ENCODE measurements around the gene ZBTB20. TPM values are rescaled to one million over a fixed set of nuclear protein-coding genes. Genes with fewer than 3 reads are reported as not detected.

ZBTB20 gene
- total RNA-seq, 1 donor from 2014 or later = 23.5 TPM

DNA sequence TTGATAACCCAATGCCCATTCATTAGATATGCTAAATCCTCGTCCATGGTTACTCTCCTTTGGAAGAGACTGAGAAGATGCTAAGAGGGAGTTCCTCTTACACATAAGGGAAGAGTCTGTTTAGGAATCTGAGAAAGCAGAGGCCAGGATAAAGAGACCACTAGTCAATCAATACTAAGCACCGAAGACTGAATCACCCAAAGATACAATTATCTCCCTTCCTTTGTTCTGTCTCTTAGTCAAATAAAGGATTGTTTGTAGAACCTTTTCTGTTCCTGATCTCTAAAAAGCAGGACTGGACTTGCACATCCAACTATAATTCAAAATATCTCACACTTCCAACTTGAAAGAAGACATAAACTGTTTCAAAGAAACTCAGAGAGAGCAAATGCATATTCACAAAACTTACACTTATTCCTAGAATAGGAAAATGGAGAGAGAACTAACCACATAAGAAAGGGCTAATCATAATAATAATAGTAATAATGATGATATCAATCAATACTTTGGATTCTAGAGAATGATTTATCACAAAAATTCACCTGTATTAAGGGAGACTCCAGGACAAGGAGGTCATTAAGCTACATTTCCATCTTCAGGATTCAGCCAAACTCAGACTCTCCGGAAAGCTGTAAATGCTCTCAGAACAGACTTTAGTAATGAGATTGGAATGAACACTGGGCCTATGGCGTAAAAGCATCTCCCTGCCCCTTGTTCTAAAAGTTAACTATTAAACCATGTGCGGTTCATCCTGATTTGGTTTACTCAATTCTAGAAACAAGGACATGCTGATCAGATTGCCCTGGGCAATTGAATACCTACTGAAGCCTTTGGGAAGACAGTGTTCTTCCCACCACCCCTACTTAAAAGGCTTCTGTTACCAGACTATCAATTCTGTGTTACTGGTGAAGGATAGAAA is 401.5 kb downstream of the ZBTB20 start:
- Histone ChIP-seq H3K9me3 (ENCODE audit: control insufficient read depth in 3 of 3, low read length in 3 of 3) (no peaks in the 10 kb centered on the region), H3K4me3 (ENCODE audit: low read length in 3 of 3) (peak overlapping the region in 1 of 3 donors; percentile 19), H3K36me3 (ENCODE audit: control insufficient read depth in 3 of 3, insufficient read depth in 3 of 3, low read length in 3 of 3) (no peaks in the 10 kb centered on the region), H3K4me1 (ENCODE audit: control insufficient read depth in 3 of 3, insufficient read depth in 3 of 3, low read length in 3 of 3) (peaks cover 0 to 4% (median 0%) of the 10 kb centered on the region in 3 donors), H3K27me3 (ENCODE audit: control insufficient read depth in 3 of 3, insufficient read depth in 3 of 3, low read length in 3 of 3) (no peaks in the 10 kb centered on the region), H3K9ac (ENCODE audit: low read depth in 1 of 3, low read length in 3 of 3) (no peak overlapping the region), H3K27ac (ENCODE audit: low read depth, low read length) (peak overlapping the region; percentile 32)

GRCh38 chr3:114743746-114744485 is 403.2 kb downstream of the ZBTB20 start:
- Histone ChIP-seq H3K9me3 (ENCODE audit: control insufficient read depth in 3 of 3, low read length in 3 of 3) (no peaks in the 10 kb centered on the region), H3K27me3 (ENCODE audit: control insufficient read depth in 3 of 3, insufficient read depth in 3 of 3, low read length in 3 of 3) (no peaks in the 10 kb centered on the region), H3K9ac (ENCODE audit: low read depth in 1 of 3, low read length in 3 of 3) (no peak overlapping the region), H3K4me3 (ENCODE audit: low read length in 3 of 3) (no peak overlapping the region), H3K27ac (ENCODE audit: low read depth, low read length) (no peak overlapping the region), H3K4me1 (ENCODE audit: control insufficient read depth in 3 of 3, insufficient read depth in 3 of 3, low read length in 3 of 3) (peaks cover 0 to 4% (median 0%) of the 10 kb centered on the region in 3 donors), H3K36me3 (ENCODE audit: control insufficient read depth in 3 of 3, insufficient read depth in 3 of 3, low read length in 3 of 3) (peaks cover 0 to 2% (median 0%) of the 10 kb centered on the region in 3 donors)

DNA sequence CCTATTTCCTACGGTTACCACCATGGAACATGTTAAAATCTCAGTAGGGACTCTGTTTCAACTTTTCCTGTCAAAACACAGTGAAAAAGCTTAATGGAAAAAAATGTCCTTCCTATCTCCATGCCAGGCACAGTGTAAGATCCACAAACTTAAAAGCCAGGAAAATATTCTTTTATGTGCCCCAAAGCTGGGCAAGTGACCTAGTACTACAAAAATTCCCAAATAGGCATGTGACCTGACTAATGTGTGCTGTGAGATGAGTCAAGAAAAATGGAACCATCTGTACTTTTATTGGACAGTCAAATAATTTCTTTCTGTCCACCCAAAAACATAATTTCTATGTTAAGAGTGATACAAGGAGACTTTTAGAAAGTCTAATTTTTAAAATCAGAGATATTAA is 406.0 kb downstream of the ZBTB20 start:
- Histone ChIP-seq H3K36me3 (ENCODE audit: control insufficient read depth in 3 of 3, insufficient read depth in 3 of 3, low read length in 3 of 3) (peaks cover 0 to 2% (median 0%) of the 10 kb centered on the region in 3 donors), H3K4me3 (ENCODE audit: low read length in 3 of 3) (no peak overlapping the region), H3K9me3 (ENCODE audit: control insufficient read depth in 3 of 3, low read length in 3 of 3) (no peaks in the 10 kb centered on the region), H3K4me1 (ENCODE audit: control insufficient read depth in 3 of 3, insufficient read depth in 3 of 3, low read length in 3 of 3) (peaks cover 0 to 3% (median 0%) of the 10 kb centered on the region in 3 donors), H3K27me3 (ENCODE audit: control insufficient read depth in 3 of 3, insufficient read depth in 3 of 3, low read length in 3 of 3) (no peaks in the 10 kb centered on the region), H3K9ac (ENCODE audit: low read depth in 1 of 3, low read length in 3 of 3) (no peak overlapping the region), H3K27ac (ENCODE audit: low read depth, low read length) (no peak overlapping the region)

DNA sequence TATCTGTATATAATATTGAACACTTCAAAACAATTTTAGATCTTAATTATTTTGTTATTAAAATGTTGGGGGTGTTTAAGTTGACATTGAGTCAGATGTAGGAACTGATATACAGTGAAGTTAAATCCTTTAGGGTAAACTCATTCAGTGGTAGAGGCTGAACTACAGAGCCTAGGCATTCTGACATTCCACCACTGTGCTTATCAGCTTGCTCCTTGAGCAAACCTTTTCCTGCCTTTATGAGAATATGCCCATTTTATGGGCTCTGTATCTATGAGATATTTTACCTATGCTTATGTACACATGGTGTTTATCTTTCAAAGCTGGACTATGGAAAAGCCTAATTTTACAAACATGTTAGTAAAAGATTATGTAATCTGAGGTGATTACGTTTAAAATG is 407.5 kb downstream of the ZBTB20 start:
- H3K27ac ChIP-seq (ENCODE audit: low read depth, low read length) = no peak overlapping the region
- H3K27me3 ChIP-seq (ENCODE audit: control insufficient read depth in 3 of 3, insufficient read depth in 3 of 3, low read length in 3 of 3) = no peaks in the 10 kb centered on the region
- no peak overlapping the region for H3K4me3 ChIP-seq (ENCODE audit: low read length in 3 of 3)
- no peaks in the 10 kb centered on the region for H3K9me3 ChIP-seq (ENCODE audit: control insufficient read depth in 3 of 3, low read length in 3 of 3)
- H3K36me3 ChIP-seq (ENCODE audit: control insufficient read depth in 3 of 3, insufficient read depth in 3 of 3, low read length in 3 of 3) = peaks cover 0 to 2% (median 0%) of the 10 kb centered on the region in 3 donors
- H3K9ac ChIP-seq (ENCODE audit: low read depth in 1 of 3, low read length in 3 of 3) = no peak overlapping the region
- no peaks in the 10 kb centered on the region for H3K4me1 ChIP-seq (ENCODE audit: control insufficient read depth in 3 of 3, insufficient read depth in 3 of 3, low read length in 3 of 3)

GRCh38 chr3:114732353-114732752 is 414.7 kb downstream of the ZBTB20 start:
- Histone ChIP-seq H3K4me3 (ENCODE audit: low read length in 3 of 3) (no peak overlapping the region), H3K27ac (ENCODE audit: low read depth, low read length) (no peak overlapping the region), H3K27me3 (ENCODE audit: control insufficient read depth in 3 of 3, insufficient read depth in 3 of 3, low read length in 3 of 3) (no peaks in the 10 kb centered on the region), H3K4me1 (ENCODE audit: control insufficient read depth in 3 of 3, insufficient read depth in 3 of 3, low read length in 3 of 3) (peaks cover 0 to 10% (median 0%) of the 10 kb centered on the region in 3 donors), H3K36me3 (ENCODE audit: control insufficient read depth in 3 of 3, insufficient read depth in 3 of 3, low read length in 3 of 3) (no peaks in the 10 kb centered on the region), H3K9ac (ENCODE audit: low read depth in 1 of 3, low read length in 3 of 3) (no peak overlapping the region), H3K9me3 (ENCODE audit: control insufficient read depth in 3 of 3, low read length in 3 of 3) (no peaks in the 10 kb centered on the region)

- H3K9me3 ChIP-seq (ENCODE audit: control insufficient read depth in 3 of 3, low read length in 3 of 3) = no peaks in the 10 kb centered on the region
- no peak overlapping the region for H3K27ac ChIP-seq (ENCODE audit: low read depth, low read length)
- no peaks in the 10 kb centered on the region for H3K36me3 ChIP-seq (ENCODE audit: control insufficient read depth in 3 of 3, insufficient read depth in 3 of 3, low read length in 3 of 3)
- peaks cover 0 to 10% (median 0%) of the 10 kb centered on the region in 3 donors for H3K4me1 ChIP-seq (ENCODE audit: control insufficient read depth in 3 of 3, insufficient read depth in 3 of 3, low read length in 3 of 3)
- H3K4me3 ChIP-seq (ENCODE audit: low read length in 3 of 3) = no peak overlapping the region
- H3K27me3 ChIP-seq (ENCODE audit: control insufficient read depth in 3 of 3, insufficient read depth in 3 of 3, low read length in 3 of 3) = no peaks in the 10 kb centered on the region
- no peak overlapping the region for H3K9ac ChIP-seq (ENCODE audit: low read depth in 1 of 3, low read length in 3 of 3)
These were observed 416.7 kb downstream of the ZBTB20 start for GRCh38 chr3:114730397-114730796.

- Histone ChIP-seq H3K27me3 (ENCODE audit: control insufficient read depth in 3 of 3, insufficient read depth in 3 of 3, low read length in 3 of 3) (no peaks in the 10 kb centered on the region), H3K9ac (ENCODE audit: low read depth in 1 of 3, low read length in 3 of 3) (no peak overlapping the region), H3K4me3 (ENCODE audit: low read length in 3 of 3) (no peak overlapping the region), H3K9me3 (ENCODE audit: control insufficient read depth in 3 of 3, low read length in 3 of 3) (no peaks in the 10 kb centered on the region), H3K27ac (ENCODE audit: low read depth, low read length) (no peak overlapping the region), H3K4me1 (ENCODE audit: control insufficient read depth in 3 of 3, insufficient read depth in 3 of 3, low read length in 3 of 3) (peaks cover 0 to 10% (median 0%) of the 10 kb centered on the region in 3 donors), H3K36me3 (ENCODE audit: control insufficient read depth in 3 of 3, insufficient read depth in 3 of 3, low read length in 3 of 3) (no peaks in the 10 kb centered on the region)
These were observed 419.7 kb downstream of the ZBTB20 start for GRCh38 chr3:114727373-114727772.

DNA sequence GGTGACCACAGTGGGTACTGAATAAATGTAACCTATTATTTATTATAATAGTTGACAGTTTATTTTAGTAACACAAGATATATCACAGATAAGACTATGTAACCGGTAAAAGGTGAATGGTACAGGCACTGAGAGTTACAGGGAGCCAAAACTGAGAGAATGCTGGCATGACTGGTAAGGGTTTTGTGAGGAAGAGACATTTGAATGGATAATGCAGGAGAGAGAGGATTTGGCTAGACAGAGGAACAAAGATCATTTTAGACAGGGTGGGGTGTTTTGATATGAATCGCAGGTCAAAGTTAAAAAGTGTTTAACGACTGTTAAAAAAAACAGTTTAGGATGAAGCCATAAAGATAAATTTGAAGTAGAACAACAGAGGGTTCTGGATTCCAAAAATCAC is 421.1 kb downstream of the ZBTB20 start:
- H3K27me3 ChIP-seq (ENCODE audit: control insufficient read depth in 3 of 3, insufficient read depth in 3 of 3, low read length in 3 of 3) = no peaks in the 10 kb centered on the region
- H3K9me3 ChIP-seq (ENCODE audit: control insufficient read depth in 3 of 3, low read length in 3 of 3) = no peaks in the 10 kb centered on the region
- no peak overlapping the region for H3K4me3 ChIP-seq (ENCODE audit: low read length in 3 of 3)

DNA sequence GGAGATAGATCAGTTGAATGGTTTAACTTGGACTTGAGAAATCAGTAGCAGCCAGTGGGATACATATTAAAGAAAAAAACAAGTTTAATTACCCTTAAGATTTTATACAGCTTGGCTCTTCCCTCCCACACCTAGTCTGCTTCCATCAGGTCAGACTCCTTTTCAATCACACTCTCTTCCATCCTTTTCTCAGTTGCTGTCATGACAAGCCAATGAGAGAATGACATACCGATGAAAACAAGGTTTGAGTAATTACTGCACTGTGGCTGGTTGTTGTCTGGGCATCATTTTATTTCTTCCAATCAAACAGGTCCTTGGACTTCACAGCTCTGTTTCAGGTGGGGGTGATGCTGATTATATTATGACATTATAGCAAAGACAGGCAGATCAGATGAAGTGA is 424.6 kb downstream of the ZBTB20 start:
- no peak overlapping the region for H3K9ac ChIP-seq (ENCODE audit: low read depth in 1 of 3, low read length in 3 of 3)
- H3K27me3 ChIP-seq (ENCODE audit: control insufficient read depth in 3 of 3, insufficient read depth in 3 of 3, low read length in 3 of 3) = no peaks in the 10 kb centered on the region
- no peak overlapping the region for H3K27ac ChIP-seq (ENCODE audit: low read depth, low read length)
- H3K4me3 ChIP-seq (ENCODE audit: low read length in 3 of 3) = no peak overlapping the region
- H3K36me3 ChIP-seq (ENCODE audit: control insufficient read depth in 3 of 3, insufficient read depth in 3 of 3, low read length in 3 of 3) = no peaks in the 10 kb centered on the region
- H3K9me3 ChIP-seq (ENCODE audit: control insufficient read depth in 3 of 3, low read length in 3 of 3) = no peaks in the 10 kb centered on the region
- peaks cover 2 to 4% (median 3%) of the 10 kb centered on the region in 3 donors for H3K4me1 ChIP-seq (ENCODE audit: control insufficient read depth in 3 of 3, insufficient read depth in 3 of 3, low read length in 3 of 3)

More for the DNA sequence above, 421.1 kb downstream of the ZBTB20 start:
- no peaks in the 10 kb centered on the region for H3K36me3 ChIP-seq (ENCODE audit: control insufficient read depth in 3 of 3, insufficient read depth in 3 of 3, low read length in 3 of 3)
- H3K27ac ChIP-seq (ENCODE audit: low read depth, low read length) = no peak overlapping the region
- H3K4me1 ChIP-seq (ENCODE audit: control insufficient read depth in 3 of 3, insufficient read depth in 3 of 3, low read length in 3 of 3) = peaks cover 0 to 7% (median 0%) of the 10 kb centered on the region in 3 donors
- H3K9ac ChIP-seq (ENCODE audit: low read depth in 1 of 3, low read length in 3 of 3) = no peak overlapping the region

DNA sequence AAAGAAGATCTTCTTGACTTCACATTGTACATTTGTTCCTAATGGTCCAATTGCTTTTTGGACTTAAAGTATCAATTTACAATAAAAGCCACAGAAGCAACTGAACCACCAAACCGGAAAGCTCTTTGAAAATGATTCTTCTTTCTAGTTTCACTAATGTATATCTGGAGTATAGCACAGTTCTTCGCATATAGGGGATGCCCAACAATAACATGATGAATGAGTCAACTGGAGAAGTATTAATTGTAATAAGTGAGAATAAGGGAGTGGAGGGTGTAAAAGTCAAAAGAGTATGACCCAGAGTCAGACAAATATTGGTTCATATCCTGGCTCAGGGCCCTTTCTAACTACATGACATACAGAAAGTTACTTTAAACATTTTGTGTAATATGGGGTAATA is 425.2 kb downstream of the ZBTB20 start:
- Histone ChIP-seq H3K4me1 (ENCODE audit: control insufficient read depth in 3 of 3, insufficient read depth in 3 of 3, low read length in 3 of 3) (peaks cover 2 to 4% (median 3%) of the 10 kb centered on the region in 3 donors), H3K4me3 (ENCODE audit: low read length in 3 of 3) (no peak overlapping the region), H3K36me3 (ENCODE audit: control insufficient read depth in 3 of 3, insufficient read depth in 3 of 3, low read length in 3 of 3) (no peaks in the 10 kb centered on the region)

More for the DNA sequence above, 425.2 kb downstream of the ZBTB20 start:
- no peaks in the 10 kb centered on the region for H3K9me3 ChIP-seq (ENCODE audit: control insufficient read depth in 3 of 3, low read length in 3 of 3)
- no peak overlapping the region for H3K9ac ChIP-seq (ENCODE audit: low read depth in 1 of 3, low read length in 3 of 3)
- H3K27ac ChIP-seq (ENCODE audit: low read depth, low read length) = no peak overlapping the region
- H3K27me3 ChIP-seq (ENCODE audit: control insufficient read depth in 3 of 3, insufficient read depth in 3 of 3, low read length in 3 of 3) = no peaks in the 10 kb centered on the region
